B cell (primary cell): ENCODE results near the gene TMEM220. TPM values are rescaled to one million over a fixed set of nuclear protein-coding genes. Genes with fewer than 3 reads are reported as not detected.

Source experiments
- ATAC-seq: fragments of 200-7000 bp; cut with Tn5 transposase; one replicate; pipeline ENCODE4 v1.10.0; 2021; ENCODE audit warnings: low read depth, mild to moderate bottlenecking, moderate number of reproducible peaks, moderate library complexity
- CTCF ChIA-PET: fragments of 350-600 bp; sonication (Branson Sonifier 250); formaldehyde crosslinking; loops from one replicate; lab custom pipeline; 2021; ENCODE audit warnings: antibody characterized with exemption, inconsistent platforms; lab: Charles Lee
- POLR2A ChIA-PET: fragments of 350-600 bp; sonication (Branson Sonifier 250); formaldehyde crosslinking; loops from one replicate; lab custom pipeline; 2021; ENCODE audit warnings: antibody characterized with exemption; lab: Charles Lee
- DNase-seq: peaks from one replicate; pipeline ENCODE4 v3.0.0; 2013
- H2AFZ ChIP-seq: 2 replicates; pipeline ENCODE4 v1.6.1; 2012; ENCODE audit warnings: mild to moderate bottlenecking, low read depth, low read length; ENCODE audit not compliant: insufficient read depth, poor library complexity, severe bottlenecking
- H3K27ac ChIP-seq, 2 donors: 1 replicate in 1 of 2; 2 replicates in 1 of 2; pipeline ENCODE4 v1.5.1; 2012 to 2013; ENCODE audit warnings: low read length in 2 of 2, mild to moderate bottlenecking in 2 of 2, moderate library complexity in 1 of 2
- H3K27me3 ChIP-seq, 4 experiments: fragments of 200-600 bp in 1 of 4; sonication (generic) in 1 of 4; replicated peaks in 1 of 4; 1 replicate in 2 of 4; 2 replicates in 2 of 4; pipeline versions ENCODE4 v1.6.1 to v1.7.0; 2013 to 2016; ENCODE audit warnings: low read length in 3 of 4, mild to moderate bottlenecking in 2 of 4, mixed read lengths in 1 of 4, moderate library complexity in 1 of 4; ENCODE audit not compliant: insufficient read depth in 4 of 4, control insufficient read depth in 3 of 4; ENCODE audit errors: control extremely low read depth in 1 of 4
- H3K36me3 ChIP-seq, 2 experiments: replicated peaks in 1 of 2; 1 replicate in 1 of 2; 2 replicates in 1 of 2; pipeline versions ENCODE4 v1.6.1 to v1.7.1; 2013; ENCODE audit warnings: low read length in 1 of 2; ENCODE audit not compliant: insufficient read depth in 2 of 2, control insufficient read depth in 1 of 2; ENCODE audit errors: control extremely low read depth in 1 of 2, extremely low read depth in 1 of 2
- H3K4me1 ChIP-seq, 2 donors: fragments of 200-600 bp in 1 of 2; sonication (generic) in 1 of 2; 1 replicate in 1 of 2; 2 replicates in 1 of 2; pipeline versions ENCODE4 v1.5.1 to v1.6.1; 2013 to 2017; ENCODE audit warnings: low read length in 2 of 2; ENCODE audit not compliant: control insufficient read depth in 2 of 2, insufficient read depth in 2 of 2
- H3K4me2 ChIP-seq: replicated peaks from 2 replicates; pipeline ENCODE3; 2012; ENCODE audit warnings: mild to moderate bottlenecking, low read depth, low read length; ENCODE audit not compliant: poor library complexity, severe bottlenecking
- H3K4me3 ChIP-seq, 5 experiments: fragments of 200-600 bp in 1 of 5; sonication (generic) in 1 of 5; 1 replicate in 3 of 5; 2 replicates in 2 of 5; pipeline versions ENCODE4 v1.5.1 to v1.7.0; 2011 to 2016; ENCODE audit warnings: low read length in 4 of 5, mild to moderate bottlenecking in 4 of 5, low read depth in 2 of 5, control low read depth in 1 of 5, moderate library complexity in 1 of 5; ENCODE audit not compliant: insufficient read depth in 1 of 5; ENCODE audit errors: control extremely low read depth in 1 of 5, extremely low read depth in 1 of 5
- H3K79me2 ChIP-seq: fragments of 200-600 bp; sonication (generic); one replicate; pipeline ENCODE4 v1.6.0; 2016; ENCODE audit warnings: low read length; ENCODE audit not compliant: control insufficient read depth, insufficient read depth
- H3K9ac ChIP-seq: fragments of 200-600 bp; sonication (generic); 2 replicates; pipeline ENCODE4 v1.6.1; 2017; ENCODE audit warnings: mild to moderate bottlenecking, low read length, moderate library complexity
- H3K9me3 ChIP-seq, 3 donors: one replicate each; pipeline versions ENCODE4 v1.6.1 to v1.7.1; 2013; ENCODE audit warnings: low read length in 2 of 3; ENCODE audit not compliant: control insufficient read depth in 2 of 3, insufficient read depth in 1 of 3; ENCODE audit errors: control extremely low read depth in 1 of 3
- H4K20me1 ChIP-seq: 2 replicates; pipeline ENCODE4 v1.6.0; 2012; ENCODE audit warnings: mild to moderate bottlenecking, low read length; ENCODE audit not compliant: insufficient read depth, control insufficient read depth, poor library complexity, severe bottlenecking
- H3K27ac Mint-ChIP-seq: one replicate; pipeline ENCODE4 v1.8.0; 2021; ENCODE audit warnings: mixed read lengths
- H3K27me3 Mint-ChIP-seq: one replicate; pipeline ENCODE4 v1.8.0; 2021; ENCODE audit warnings: mixed read lengths
- H3K4me1 Mint-ChIP-seq: one replicate; pipeline ENCODE4 v1.8.0; 2021; ENCODE audit warnings: mixed read lengths
- H3K4me3 Mint-ChIP-seq: one replicate; pipeline ENCODE4 v1.8.0; 2021; ENCODE audit warnings: mixed read lengths
- H3K9me3 Mint-ChIP-seq: one replicate; pipeline ENCODE4 v1.8.0; 2022; ENCODE audit warnings: mixed read lengths; ENCODE audit not compliant: insufficient read depth
- EZH2 ChIP-seq: IDR thresholded peaks from 2 replicates; pipeline ENCODE4 v1.6.1; 2012; ENCODE audit warnings: borderline replicate concordance, low read depth, mild to moderate bottlenecking, moderate library complexity, low read length; ENCODE audit not compliant: insufficient read depth, poor library complexity, severe bottlenecking
- WGBS: methylation state at CpG from one replicate; pipeline ENCODE4 v1.1.5; 2013; ENCODE audit warnings: missing lambda C conversion rate; ENCODE audit not compliant: insufficient coverage; 5-methylcytosine and 5-hydroxymethylcytosine counted together
- intact Hi-C: fragments of 100-400 bp; cut with micrococcal nuclease; formaldehyde crosslinking; loops from one replicate; pipeline ENCODE4 v1.10.0; 2022
- polyA plus RNA-seq: library from polyadenylated mRNA; depleted of rRNA; stranded (reverse); fragments of >200 nt; gene quantifications from 2 replicates; pipeline ENCODE4 v1.2.3, GENCODE V29; 2012
- total RNA-seq, 2 donors: library from RNA; stranded (reverse); fragments of 120-200 nt in 1 of 2; gene quantifications; 1 replicate in 1 of 2; 2 replicates in 1 of 2; pipeline versions ENCODE4 v1.2.3 to v1.2.4, GENCODE V29; 2013 to 2022
- TF ChIP-seq, protein P1 (sequence below): fragments of 200-600 bp; IDR thresholded peaks from one replicate; pipeline ENCODE4 v1.8.0; 2022; ENCODE audit warnings: antibody characterized with exemption, mild to moderate bottlenecking

The TMEM220 gene
- total and polyA plus RNA-seq, 2 donors (not counting 1 experiment from before 2014, with no cell fraction given), result 2.9 to 7.4 TPM

DNA sequence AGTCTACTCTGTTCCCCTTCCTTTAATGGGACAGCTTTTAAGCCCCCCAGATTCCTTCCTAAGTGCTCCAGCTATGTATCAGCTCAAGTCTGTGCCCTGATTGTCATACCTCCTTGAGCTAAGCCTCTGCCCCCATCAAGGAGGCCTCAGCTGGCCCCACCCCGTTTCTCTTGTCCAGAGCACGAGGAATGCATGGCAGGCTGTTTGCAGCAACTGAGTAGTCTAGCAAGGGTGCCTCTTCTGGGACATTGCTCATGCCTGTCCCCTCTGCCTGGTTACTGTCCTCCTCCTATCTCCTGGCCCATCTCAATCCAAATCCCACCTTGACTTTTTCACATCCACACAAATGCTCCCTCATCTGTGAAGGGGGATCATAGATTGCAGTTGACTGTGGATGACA lies 27.8 kb upstream of the TMEM220 start:
- no peaks in the 10 kb centered on the region for H3K27me3 Mint-ChIP-seq
- ATAC-seq, result no peak
- no peak overlapping the region for H3K4me3 Mint-ChIP-seq
- ChIA-PET POLR2A (no interaction called here), CTCF (no interaction called here)
- H3K9me3 Mint-ChIP-seq, result no peaks in the 10 kb centered on the region
- Histone ChIP-seq H3K4me3 (no peak overlapping the region), H3K4me2 (no peak overlapping the region), H3K4me1 (no peaks in the 10 kb centered on the region), H3K36me3 (no peaks in the 10 kb centered on the region), H3K27ac (no peak overlapping the region), H3K9ac (no peak overlapping the region), H3K9me3 (no peaks in the 10 kb centered on the region), H3K79me2 (no peaks in the 10 kb centered on the region), H2AFZ (no peak overlapping the region), H3K27me3 (no peaks in the 10 kb centered on the region), H4K20me1 (no peaks in the 10 kb centered on the region)
- TF ChIP-seq EZH2, result no peak
- TF ChIP-seq, protein P1, sequence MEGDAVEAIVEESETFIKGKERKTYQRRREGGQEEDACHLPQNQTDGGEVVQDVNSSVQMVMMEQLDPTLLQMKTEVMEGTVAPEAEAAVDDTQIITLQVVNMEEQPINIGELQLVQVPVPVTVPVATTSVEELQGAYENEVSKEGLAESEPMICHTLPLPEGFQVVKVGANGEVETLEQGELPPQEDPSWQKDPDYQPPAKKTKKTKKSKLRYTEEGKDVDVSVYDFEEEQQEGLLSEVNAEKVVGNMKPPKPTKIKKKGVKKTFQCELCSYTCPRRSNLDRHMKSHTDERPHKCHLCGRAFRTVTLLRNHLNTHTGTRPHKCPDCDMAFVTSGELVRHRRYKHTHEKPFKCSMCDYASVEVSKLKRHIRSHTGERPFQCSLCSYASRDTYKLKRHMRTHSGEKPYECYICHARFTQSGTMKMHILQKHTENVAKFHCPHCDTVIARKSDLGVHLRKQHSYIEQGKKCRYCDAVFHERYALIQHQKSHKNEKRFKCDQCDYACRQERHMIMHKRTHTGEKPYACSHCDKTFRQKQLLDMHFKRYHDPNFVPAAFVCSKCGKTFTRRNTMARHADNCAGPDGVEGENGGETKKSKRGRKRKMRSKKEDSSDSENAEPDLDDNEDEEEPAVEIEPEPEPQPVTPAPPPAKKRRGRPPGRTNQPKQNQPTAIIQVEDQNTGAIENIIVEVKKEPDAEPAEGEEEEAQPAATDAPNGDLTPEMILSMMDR, result no peak
- intact Hi-C loops, result no loop called here
- WGBS, result 83% methylated on average over 1 of the region's 2 CpGs
- no peaks in the 10 kb centered on the region for H3K4me1 Mint-ChIP-seq
- no peak overlapping the region for H3K27ac Mint-ChIP-seq
- no peak for DNase-seq

DNA sequence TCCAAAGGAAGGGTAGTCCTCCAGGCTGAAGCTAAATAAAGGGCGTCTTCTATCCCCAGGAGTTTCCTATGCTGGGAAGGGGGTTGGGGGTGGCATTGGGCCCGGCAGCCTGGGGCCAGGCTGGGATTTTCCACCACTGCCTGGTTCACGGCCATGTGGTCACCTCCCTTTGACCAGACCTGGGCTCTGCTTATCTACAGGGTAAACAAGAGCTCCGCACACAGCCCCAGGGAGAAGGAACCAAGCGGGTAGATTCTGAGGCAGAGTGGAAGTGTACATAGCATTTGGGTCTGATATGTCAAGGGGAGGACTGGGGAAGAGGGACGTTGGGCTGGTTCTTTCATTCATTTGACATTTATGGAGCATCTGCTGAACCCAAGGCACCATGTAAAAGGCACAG lies 27.2 kb upstream of the TMEM220 start:
- H3K4me1 Mint-ChIP-seq, result no peaks in the 10 kb centered on the region
- H3K4me3 Mint-ChIP-seq, result no peak overlapping the region
- no peak overlapping the region for H3K4me2 ChIP-seq
- no peak for DNase-seq
- H3K9me3 Mint-ChIP-seq, result no peaks in the 10 kb centered on the region
- no peaks in the 10 kb centered on the region for H3K27me3 ChIP-seq
- H3K9ac ChIP-seq, result no peak overlapping the region
- H3K9me3 ChIP-seq, result no peaks in the 10 kb centered on the region
- H3K4me3 ChIP-seq, result no peak overlapping the region
- TF ChIP-seq, protein P1, result no peak
- intact Hi-C loops, result no loop called here
- H3K79me2 ChIP-seq, result no peaks in the 10 kb centered on the region
- no peak overlapping the region for H3K27ac ChIP-seq
- ATAC-seq, result no peak
- H3K27me3 Mint-ChIP-seq, result no peaks in the 10 kb centered on the region
- no peaks in the 10 kb centered on the region for H3K36me3 ChIP-seq
- 93% methylated on average over 6 of the region's 6 CpGs for WGBS
- no peaks in the 10 kb centered on the region for H3K4me1 ChIP-seq
- ChIA-PET POLR2A (no interaction called here), CTCF (no interaction called here)
- H2AFZ ChIP-seq, result no peak overlapping the region
- no peaks in the 10 kb centered on the region for H4K20me1 ChIP-seq
- H3K27ac Mint-ChIP-seq, result no peak overlapping the region
